Keratinocyte (primary cell): ENCODE results near the gene RAPGEF1.

ENCODE experiments used
- CTCF ChIP-seq, 3 experiments: IDR thresholded peaks in 1 of 3; conservative IDR thresholded peaks in 1 of 3; optimal IDR thresholded peaks in 1 of 3; 2 replicates in 2 of 3; 3 replicates in 1 of 3; pipeline versions ENCODE3 to v1.5.1; 2011; ENCODE audit warnings: low read length in 3 of 3, mild to moderate bottlenecking in 3 of 3, moderate library complexity in 2 of 3, control low read depth in 1 of 3, inconsistent platforms in 1 of 3; ENCODE audit not compliant: insufficient read depth in 2 of 3; ENCODE audit errors: extremely low read depth in 1 of 3
- EZH2 ChIP-seq: IDR thresholded peaks from one replicate; pipeline ENCODE4 v1.6.1; 2012; ENCODE audit warnings: inconsistent platforms, mild to moderate bottlenecking, low read length, moderate library complexity

DNA sequence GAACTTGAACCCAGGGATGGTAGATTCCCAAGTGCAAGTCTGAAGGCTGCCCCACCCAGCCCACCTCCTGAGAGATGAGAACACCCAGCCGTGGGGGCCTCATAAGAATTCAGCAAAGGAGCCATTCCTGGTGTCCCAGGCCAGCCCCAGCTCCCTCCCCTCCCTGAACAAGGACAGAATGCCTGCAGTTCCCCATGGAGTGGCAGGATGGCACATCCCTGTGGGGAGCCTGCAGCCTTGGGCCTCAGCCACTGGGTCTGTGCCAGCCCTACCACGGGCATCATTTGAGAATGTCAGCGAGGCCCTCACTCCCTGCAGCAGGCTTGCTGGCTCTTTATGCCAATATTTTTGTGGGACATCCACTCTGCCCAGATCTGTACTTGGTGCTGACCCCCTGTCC lies 36.2 kb upstream of the RAPGEF1 start:
- TF ChIP-seq CTCF (optimal IDR thresholded peaks at IDR 0.05 in 1 of 3, IDR thresholded peaks at IDR 0.05 in 1 of 3, conservative IDR thresholded peaks at IDR 0.05 in 1 of 3; ENCODE audit: extremely low read depth in 1 of 3, insufficient read depth in 2 of 3, low read length in 3 of 3) (no peak), EZH2 (no peak)
